Progenitor cell of endocrine pancreas (in vitro differentiated cells): ENCODE measurements around the gene IGFLR1. TPM values are rescaled to one million over a fixed set of nuclear protein-coding genes. Genes with fewer than 3 reads are reported as not detected.
"Not testable (repeated sequence)": the region's sequence is repeated elsewhere in the genome, so short reads cannot be mapped to it uniquely, and the experiment has no call there.

Experiments
- DNase-seq: peaks from one replicate; pipeline ENCODE4 v3.0.0; 2021; ENCODE audit warnings: low spot score; ENCODE audit not compliant: unreplicated experiment
- H3K27ac Mint-ChIP-seq: 2 replicates; pipeline ENCODE4 v1.8.0; 2021; ENCODE audit warnings: mild to moderate bottlenecking, moderate library complexity, mixed read lengths
- H3K27me3 Mint-ChIP-seq: 2 replicates; pipeline ENCODE4 v1.8.0; 2021; ENCODE audit warnings: mixed read lengths
- H3K36me3 Mint-ChIP-seq: 2 replicates; pipeline ENCODE4 v1.8.0; 2022; ENCODE audit warnings: mixed read lengths; ENCODE audit not compliant: insufficient read depth
- H3K4me1 Mint-ChIP-seq: 2 replicates; pipeline ENCODE4 v1.8.0; 2021; ENCODE audit warnings: low read depth, mixed read lengths
- H3K4me3 Mint-ChIP-seq: 2 replicates; pipeline ENCODE4 v1.8.0; 2021; ENCODE audit warnings: low read depth, mild to moderate bottlenecking, moderate library complexity, mixed read lengths
- H3K9me3 Mint-ChIP-seq: 2 replicates; pipeline ENCODE4 v1.8.0; 2021; ENCODE audit warnings: low read depth, mixed read lengths
- total RNA-seq: library from RNA; stranded (reverse); gene quantifications from 2 replicates; pipeline ENCODE4 v1.2.1, GENCODE V29; 2021
- TF ChIP-seq, protein P1 (sequence below): fragments of 200-600 bp; sonication (generic); IDR thresholded peaks from one replicate; pipeline ENCODE4 v1.5.0; 2021; ENCODE audit warnings: antibody characterized with exemption, mild to moderate bottlenecking; ENCODE audit not compliant: unreplicated experiment

The IGFLR1 gene
- total RNA-seq, 1 donor from 2014 or later = 5.1 TPM

GRCh38 chr19:35693835-35694599 lies 48.2 kb downstream of the IGFLR1 start:
- H3K36me3 Mint-ChIP-seq = no peaks in the 10 kb centered on the region
- TF ChIP-seq, protein P1, sequence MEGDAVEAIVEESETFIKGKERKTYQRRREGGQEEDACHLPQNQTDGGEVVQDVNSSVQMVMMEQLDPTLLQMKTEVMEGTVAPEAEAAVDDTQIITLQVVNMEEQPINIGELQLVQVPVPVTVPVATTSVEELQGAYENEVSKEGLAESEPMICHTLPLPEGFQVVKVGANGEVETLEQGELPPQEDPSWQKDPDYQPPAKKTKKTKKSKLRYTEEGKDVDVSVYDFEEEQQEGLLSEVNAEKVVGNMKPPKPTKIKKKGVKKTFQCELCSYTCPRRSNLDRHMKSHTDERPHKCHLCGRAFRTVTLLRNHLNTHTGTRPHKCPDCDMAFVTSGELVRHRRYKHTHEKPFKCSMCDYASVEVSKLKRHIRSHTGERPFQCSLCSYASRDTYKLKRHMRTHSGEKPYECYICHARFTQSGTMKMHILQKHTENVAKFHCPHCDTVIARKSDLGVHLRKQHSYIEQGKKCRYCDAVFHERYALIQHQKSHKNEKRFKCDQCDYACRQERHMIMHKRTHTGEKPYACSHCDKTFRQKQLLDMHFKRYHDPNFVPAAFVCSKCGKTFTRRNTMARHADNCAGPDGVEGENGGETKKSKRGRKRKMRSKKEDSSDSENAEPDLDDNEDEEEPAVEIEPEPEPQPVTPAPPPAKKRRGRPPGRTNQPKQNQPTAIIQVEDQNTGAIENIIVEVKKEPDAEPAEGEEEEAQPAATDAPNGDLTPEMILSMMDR = peak; percentile 97
- H3K27me3 Mint-ChIP-seq = no peaks in the 10 kb centered on the region
- peak; percentile 88 for DNase-seq
- H3K4me1 Mint-ChIP-seq = no peaks in the 10 kb centered on the region
- H3K9me3 Mint-ChIP-seq = no peaks in the 10 kb centered on the region
- no peak overlapping the region for H3K27ac Mint-ChIP-seq
- H3K4me3 Mint-ChIP-seq = no peak overlapping the region

DNA sequence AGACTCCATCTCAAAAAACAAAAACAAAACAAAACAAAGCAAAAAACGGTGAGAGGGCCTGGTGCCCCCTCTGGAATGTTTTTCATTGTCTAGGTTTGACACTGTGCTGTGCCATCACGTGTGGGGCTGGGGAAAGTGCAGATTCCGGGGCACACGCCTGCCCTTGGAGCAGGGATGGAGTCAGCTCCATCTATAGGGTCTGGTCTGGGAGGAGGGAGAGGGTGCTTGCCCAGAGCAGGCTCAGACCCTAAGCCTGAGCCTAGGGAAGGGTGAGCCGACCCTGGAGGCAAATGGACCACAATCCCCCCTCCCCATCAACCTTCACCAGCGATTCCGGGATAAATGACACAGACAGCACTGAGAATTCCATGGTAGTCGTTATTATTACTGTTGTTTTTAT lies 48.8 kb downstream of the IGFLR1 start:
- H3K27me3 Mint-ChIP-seq = no peaks in the 10 kb centered on the region
- H3K36me3 Mint-ChIP-seq = no peaks in the 10 kb centered on the region
- no peak for DNase-seq
- H3K9me3 Mint-ChIP-seq = no peaks in the 10 kb centered on the region
- TF ChIP-seq, protein P1 = no peak
- H3K4me3 Mint-ChIP-seq = no peak overlapping the region
- no peak overlapping the region for H3K27ac Mint-ChIP-seq
- no peaks in the 10 kb centered on the region for H3K4me1 Mint-ChIP-seq

GRCh38 chr19:35692010-35692409 lies 50.2 kb downstream of the IGFLR1 start:
- Mint-ChIP-seq H3K9me3 (no peaks in the 10 kb centered on the region), H3K27ac (no peak overlapping the region), H3K4me3 (no peak overlapping the region), H3K27me3 (no peaks in the 10 kb centered on the region), H3K4me1 (no peaks in the 10 kb centered on the region), H3K36me3 (no peaks in the 10 kb centered on the region)
- no peak for DNase-seq
- TF ChIP-seq, protein P1 = no peak

DNA sequence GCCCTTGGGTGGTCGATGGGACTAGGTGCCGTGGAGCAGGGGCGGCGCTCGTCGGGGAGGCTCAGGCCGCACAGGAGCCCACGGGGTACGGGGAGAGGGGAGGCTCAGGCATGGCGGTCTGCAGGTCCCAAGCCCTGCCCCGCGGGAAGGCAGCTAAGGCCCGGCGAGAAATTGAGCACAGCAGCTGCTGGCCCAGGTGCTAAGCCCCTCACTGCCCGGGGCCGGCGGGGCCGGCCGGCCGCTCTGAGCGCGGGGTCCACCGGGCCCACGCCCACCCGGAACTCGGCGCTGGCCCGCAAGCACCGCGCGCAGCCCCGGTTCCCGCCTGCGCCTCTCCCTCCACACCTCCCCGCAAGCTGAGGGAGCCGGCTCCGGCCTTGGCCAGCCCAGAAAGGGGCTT lies 51.1 kb downstream of the IGFLR1 start:
- not testable (repeated sequence) for H3K4me3 Mint-ChIP-seq, H3K4me1 Mint-ChIP-seq, H3K36me3 Mint-ChIP-seq, DNase-seq, H3K27me3 Mint-ChIP-seq, H3K27ac Mint-ChIP-seq, H3K9me3 Mint-ChIP-seq

GRCh38 chr19:35689836-35690235 lies 52.4 kb downstream of the IGFLR1 start:
- Mint-ChIP-seq H3K27me3 (no peaks in the 10 kb centered on the region), H3K36me3 (no peaks in the 10 kb centered on the region), H3K27ac (no peak overlapping the region), H3K4me3 (no peak overlapping the region), H3K9me3 (no peaks in the 10 kb centered on the region), H3K4me1 (no peaks in the 10 kb centered on the region)
- TF ChIP-seq, protein P1 = no peak
- no peak for DNase-seq

Other genes starting within 250 kb of the IGFLR1 start
- 201 and 213 TPM in 2 replicates for gene DMKN, start 228.8 kb downstream of the IGFLR1 start, total RNA-seq
- gene SBSN, start 214.1 kb downstream of the IGFLR1 start, total RNA-seq = 0.16 and 0.24 TPM in 2 replicates
- gene GAPDHS, start 209.0 kb downstream of the IGFLR1 start, total RNA-seq = not detected in 2 replicates
- gene TMEM147, start 196.8 kb downstream of the IGFLR1 start, total RNA-seq = 94.2 and 95.2 TPM in 2 replicates
- 0.18 TPM in 1 of 2 replicates, not detected in the other for gene ATP4A, start 178.8 kb downstream of the IGFLR1 start, total RNA-seq
- not detected in 2 replicates for gene PMIS2, start 156.3 kb downstream of the IGFLR1 start, total RNA-seq
- gene HAUS5, start 129.7 kb downstream of the IGFLR1 start, total RNA-seq = 32.9 and 34.1 TPM in 2 replicates
- 69.2 and 76.0 TPM in 2 replicates for gene RBM42, start 113.4 kb downstream of the IGFLR1 start, total RNA-seq
- 1.0 and 1.3 TPM in 2 replicates for gene ETV2, start 100.7 kb downstream of the IGFLR1 start, total RNA-seq
- 307 and 315 TPM in 2 replicates for gene COX6B1, start 94.1 kb downstream of the IGFLR1 start, total RNA-seq
- gene UPK1A, start 75.9 kb downstream of the IGFLR1 start, total RNA-seq = not detected in 2 replicates
- gene ZBTB32, start 37.9 kb downstream of the IGFLR1 start, total RNA-seq = not detected in 2 replicates
- 65.0 and 70.2 TPM in 2 replicates for gene KMT2B, start 24.4 kb downstream of the IGFLR1 start, total RNA-seq
- gene U2AF1L4, start 3.0 kb upstream of the IGFLR1 start, total RNA-seq = 35.5 and 37.4 TPM in 2 replicates
- gene PSENEN, start 3.2 kb upstream of the IGFLR1 start, total RNA-seq = 81.4 and 83.8 TPM in 2 replicates
- 12.7 and 13.1 TPM in 2 replicates for gene LIN37, start 6.1 kb upstream of the IGFLR1 start, total RNA-seq
- gene HSPB6, start 14.6 kb upstream of the IGFLR1 start, total RNA-seq = 0.33 TPM in 1 of 2 replicates, not detected in the other
- gene PROSER3, start 15.7 kb upstream of the IGFLR1 start, total RNA-seq = 58.6 and 62.3 TPM in 2 replicates
- gene ARHGAP33, start 33.1 kb upstream of the IGFLR1 start, total RNA-seq = 46.3 and 54.3 TPM in 2 replicates
- gene PRODH2, start 70.4 kb upstream of the IGFLR1 start, total RNA-seq = 5.3 TPM in 2 replicates
- gene NPHS1, start 110.1 kb upstream of the IGFLR1 start, total RNA-seq = 15.7 and 17.5 TPM in 2 replicates
- gene KIRREL2, start 114.5 kb upstream of the IGFLR1 start, total RNA-seq = 97.5 and 100.0 TPM in 2 replicates
- 134 and 135 TPM in 2 replicates for gene APLP1, start 126.1 kb upstream of the IGFLR1 start, total RNA-seq
- 11.4 and 13.9 TPM in 2 replicates for gene NFKBID, start 158.1 kb upstream of the IGFLR1 start, total RNA-seq
- 1.6 TPM in 1 of 2 replicates, not detected in the other for gene HCST, start 160.1 kb upstream of the IGFLR1 start, total RNA-seq
- gene TYROBP, start 165.8 kb upstream of the IGFLR1 start, total RNA-seq = not detected in 2 replicates
- gene LRFN3, start 193.9 kb upstream of the IGFLR1 start, total RNA-seq = 31.0 and 31.5 TPM in 2 replicates